ES-I3 (cell line): ENCODE results near the gene STX2.

Experiments
- H3K36me3 ChIP-seq: 2 replicates; pipeline ENCODE4 v1.6.1; 2013; ENCODE audit warnings: mild to moderate bottlenecking, low read length, control low read depth, moderate library complexity; ENCODE audit not compliant: insufficient read depth
- H3K4me1 ChIP-seq: 2 replicates; pipeline ENCODE4 v1.6.1; 2013; ENCODE audit warnings: mild to moderate bottlenecking, control low read depth, low read length; ENCODE audit not compliant: insufficient read depth
- H3K9ac ChIP-seq: 2 replicates; pipeline ENCODE4 v1.6.1; 2013; ENCODE audit warnings: low read depth, mild to moderate bottlenecking, low read length, moderate library complexity
- H3K9me3 ChIP-seq: 2 replicates; pipeline ENCODE4 v1.6.1; 2013; ENCODE audit warnings: mild to moderate bottlenecking, low read length, moderate library complexity; ENCODE audit not compliant: control insufficient read depth, insufficient read depth

The STX2 gene

GRCh38 chr12:130829391-130830245, 9.4 kb downstream of the STX2 start:
- Histone ChIP-seq H3K4me1 (peaks cover 20% of the 10 kb centered on the region), H3K9me3 (no peaks in the 10 kb centered on the region), H3K36me3 (no peaks in the 10 kb centered on the region), H3K9ac (no peak overlapping the region)

- H3K36me3 ChIP-seq: no peaks in the 10 kb centered on the region
- H3K9me3 ChIP-seq: no peaks in the 10 kb centered on the region
- H3K9ac ChIP-seq: no peak overlapping the region
- H3K4me1 ChIP-seq: peaks cover 20% of the 10 kb centered on the region
These were observed 10.2 kb downstream of the STX2 start for GRCh38 chr12:130828895-130829294.

- Histone ChIP-seq H3K9ac (no peak overlapping the region), H3K4me1 (peaks cover 16% of the 10 kb centered on the region), H3K9me3 (no peaks in the 10 kb centered on the region), H3K36me3 (no peaks in the 10 kb centered on the region; the same call in 1 of the 2 replicates)
These were observed 11.6 kb downstream of the STX2 start for GRCh38 chr12:130827432-130827831.

GRCh38 chr12:130826151-130826801, 12.8 kb downstream of the STX2 start:
- Histone ChIP-seq H3K9ac (no peak overlapping the region), H3K36me3 (no peaks in the 10 kb centered on the region; the same call in 1 of the 2 replicates), H3K9me3 (no peaks in the 10 kb centered on the region), H3K4me1 (peaks cover 16% of the 10 kb centered on the region)

GRCh38 chr12:130825771-130826150, 13.3 kb downstream of the STX2 start:
- H3K4me1 ChIP-seq: peaks cover 16% of the 10 kb centered on the region

GRCh38 chr12:130819681-130820080, 19.4 kb downstream of the STX2 start:
- Histone ChIP-seq H3K9me3 (no peaks in the 10 kb centered on the region), H3K36me3 (no peaks in the 10 kb centered on the region; the same call in 1 of the 2 replicates), H3K4me1 (peaks cover 26% of the 10 kb centered on the region), H3K9ac (no peak overlapping the region)

More at GRCh38 chr12:130825771-130826150, 13.3 kb downstream of the STX2 start:
- no peaks in the 10 kb centered on the region; the same call in 1 of the 2 replicates for H3K36me3 ChIP-seq
- H3K9ac ChIP-seq: no peak overlapping the region
- H3K9me3 ChIP-seq: no peaks in the 10 kb centered on the region

- Histone ChIP-seq H3K36me3 (no peaks in the 10 kb centered on the region; the same call in 1 of the 2 replicates), H3K4me1 (peaks cover 30% of the 10 kb centered on the region), H3K9me3 (no peaks in the 10 kb centered on the region), H3K9ac (no peak overlapping the region)
These were observed 20.1 kb downstream of the STX2 start for GRCh38 chr12:130818635-130819576.

- Histone ChIP-seq H3K9ac (no peak overlapping the region), H3K9me3 (no peaks in the 10 kb centered on the region), H3K36me3 (no peaks in the 10 kb centered on the region; the same call in 1 of the 2 replicates), H3K4me1 (peaks cover 37% of the 10 kb centered on the region)
These were observed 20.8 kb downstream of the STX2 start for GRCh38 chr12:130818272-130818634.

- Histone ChIP-seq H3K9ac (no peak overlapping the region), H3K9me3 (no peaks in the 10 kb centered on the region), H3K36me3 (no peaks in the 10 kb centered on the region), H3K4me1 (peaks cover 40% of the 10 kb centered on the region)
These were observed 21.2 kb downstream of the STX2 start for GRCh38 chr12:130817804-130818203.

GRCh38 chr12:130816097-130816496, 23.0 kb downstream of the STX2 start:
- no peaks in the 10 kb centered on the region for H3K9me3 ChIP-seq
- H3K36me3 ChIP-seq: no peaks in the 10 kb centered on the region
- peaks cover 40% of the 10 kb centered on the region for H3K4me1 ChIP-seq
- no peak overlapping the region for H3K9ac ChIP-seq

GRCh38 chr12:130815028-130815741, 23.9 kb downstream of the STX2 start:
- no peaks in the 10 kb centered on the region for H3K36me3 ChIP-seq
- H3K9ac ChIP-seq: no peak overlapping the region
- H3K4me1 ChIP-seq: peaks cover 40% of the 10 kb centered on the region
- no peaks in the 10 kb centered on the region for H3K9me3 ChIP-seq

GRCh38 chr12:130813949-130814348, 25.1 kb downstream of the STX2 start:
- Histone ChIP-seq H3K9ac (no peak overlapping the region), H3K9me3 (no peaks in the 10 kb centered on the region)

GRCh38 chr12:130813436-130813835, 25.6 kb downstream of the STX2 start:
- Histone ChIP-seq H3K36me3 (no peaks in the 10 kb centered on the region; the same call in 1 of the 2 replicates), H3K4me1 (peaks cover 35% of the 10 kb centered on the region), H3K9me3 (no peaks in the 10 kb centered on the region), H3K9ac (no peak overlapping the region)

More at GRCh38 chr12:130813949-130814348, 25.1 kb downstream of the STX2 start:
- no peaks in the 10 kb centered on the region for H3K36me3 ChIP-seq
- peaks cover 35% of the 10 kb centered on the region for H3K4me1 ChIP-seq
